Tibial nerve (tissue), 4 donors: Measurements from ENCODE around the gene MEIS2.

Experiments
- CTCF ChIP-seq, 5 experiments: fragments of 200-600 bp in 3 of 5; fragments of 450-650 bp in 2 of 5; sonication (generic) in 3 of 5; IDR thresholded peaks; one replicate each; pipeline ENCODE4 v1.5.1; 2016 to 2019; ENCODE audit warnings: antibody characterized with exemption in 5 of 5, mild to moderate bottlenecking in 3 of 5, moderate library complexity in 2 of 5
- EP300 ChIP-seq, 2 donors: sonication (generic); formaldehyde crosslinking; IDR thresholded peaks; one replicate each; pipeline ENCODE4 v1.6.1; 2017; ENCODE audit warnings: antibody characterized with exemption in 2 of 2, mild to moderate bottlenecking in 1 of 2
- POLR2A ChIP-seq, 2 donors: fragments of 450-650 bp; IDR thresholded peaks; one replicate each; pipeline ENCODE4 v1.6.1; 2017; ENCODE audit warnings: antibody characterized with exemption in 2 of 2, mild to moderate bottlenecking in 2 of 2, moderate library complexity in 2 of 2

GRCh38 chr15:37034392-37034791 is 66.0 kb downstream of the MEIS2 start:
- no peak for TF ChIP-seq CTCF (IDR thresholded peaks at IDR 0.05)
- no peak for TF ChIP-seq POLR2A (IDR thresholded peaks at IDR 0.05)
- TF ChIP-seq EP300 (IDR thresholded peaks at IDR 0.05), result no peak
